Pulmonary artery endothelial cell (primary cell): ENCODE results near the gene CT45A8. TPM values are rescaled to one million over a fixed set of nuclear protein-coding genes. Genes with fewer than 3 reads are reported as not detected.
"Not testable (repeated sequence)": the region's sequence is repeated elsewhere in the genome, so short reads cannot be mapped to it uniquely, and the experiment has no call there.

Experiments
- DNase-seq: peaks from one replicate; pipeline ENCODE4 v3.0.0-alpha.2; 2011; ENCODE audit warnings: low read depth, low spot score
- total RNA-seq: library from RNA; depleted of rRNA; stranded (reverse); fragments of >200 nt; gene quantifications from 2 replicates; pipeline ENCODE4 v1.2.3, GENCODE V29; 2014

CT45A8 gene
- not detected in 2 replicates for total RNA-seq

- DNase-seq = not testable (repeated sequence)
Measured at GRCh38 chrX:135854438-135854837, at the start of gene CT45A8. Gene CT45A8, minus strand, starts transcription at chrX:135854538. Its CDS starts 3,755 bp downstream, at chrX:135850783.

- no peak for DNase-seq
Measured at GRCh38 chrX:135893294-135893817, 39.0 kb upstream of the CT45A8 start, which contains the start of the genes CT45A10 and SAGE1. Gene CT45A10, minus strand, starts transcription at chrX:135893444. Its CDS starts 8,100 bp downstream, at chrX:135885344. Gene SAGE1, plus strand, starts transcription at chrX:135893716. Its CDS starts 2,527 bp downstream, at chrX:135896243.

GRCh38 chrX:135892781-135893180 lies 38.4 kb upstream of the CT45A8 start:
- no peak for DNase-seq

GRCh38 chrX:135890087-135890585 lies 35.8 kb upstream of the CT45A8 start:
- no peak for DNase-seq

GRCh38 chrX:135888976-135889375 lies 34.6 kb upstream of the CT45A8 start:
- not testable (repeated sequence) for DNase-seq

GRCh38 chrX:135888230-135888629 lies 33.9 kb upstream of the CT45A8 start:
- DNase-seq = not testable (repeated sequence)

- not testable (repeated sequence) for DNase-seq
Measured at GRCh38 chrX:135882741-135883140, 28.4 kb upstream of the CT45A8 start.

- DNase-seq = not testable (repeated sequence)
Measured at GRCh38 chrX:135871712-135872111, 17.4 kb upstream of the CT45A8 start, which contains the start of gene CT45A9. Gene CT45A9, minus strand, starts transcription at chrX:135871812. Its CDS starts 3,751 bp downstream, at chrX:135868061.

- DNase-seq = not testable (repeated sequence)
Measured at GRCh38 chrX:135837180-135837579, 17.2 kb downstream of the CT45A8 start, which contains the start of gene CT45A7. Gene CT45A7, minus strand, starts transcription at chrX:135837280. Its CDS starts 3,747 bp downstream, at chrX:135833533.

GRCh38 chrX:135819912-135820311 lies 34.4 kb downstream of the CT45A8 start, which contains the start of gene CT45A2:
Gene CT45A2, minus strand, starts transcription at chrX:135820012. Its CDS starts 3,747 bp downstream, at chrX:135816265.
- not testable (repeated sequence) for DNase-seq

- DNase-seq = not testable (repeated sequence)
Measured at GRCh38 chrX:135802687-135803086, 51.7 kb downstream of the CT45A8 start, which contains the start of gene CT45A6. Gene CT45A6, minus strand, starts transcription at chrX:135802787. Its CDS starts 3,794 bp downstream, at chrX:135798993.

Other genes with a start within 250 kb of the CT45A8 start
- not detected in 2 replicates for gene CT45A1, start 140.9 kb downstream of the CT45A8 start, total RNA-seq
- not detected in 2 replicates for gene CT45A3, start 86.3 kb downstream of the CT45A8 start, total RNA-seq
- gene CT45A5, start 69.0 kb downstream of the CT45A8 start, total RNA-seq = not detected in 2 replicates
- gene CT45A6, start 51.8 kb downstream of the CT45A8 start, total RNA-seq = not detected in 2 replicates
- not detected in 2 replicates for gene CT45A2, start 34.5 kb downstream of the CT45A8 start, total RNA-seq
- gene CT45A7, start 17.3 kb downstream of the CT45A8 start, total RNA-seq = not detected in 2 replicates
- not detected in 2 replicates for gene CT45A9, start 17.3 kb upstream of the CT45A8 start, total RNA-seq
- not detected in 2 replicates for gene CT45A10, start 38.9 kb upstream of the CT45A8 start, total RNA-seq
- gene SAGE1, start 39.2 kb upstream of the CT45A8 start, total RNA-seq = not detected in 2 replicates
- gene MMGT1, start 119.5 kb upstream of the CT45A8 start, total RNA-seq = 6.3 and 9.2 TPM in 2 replicates
- gene SLC9A6, start 130.9 kb upstream of the CT45A8 start, total RNA-seq = 18.3 and 21.1 TPM in 2 replicates